Sigmoid colon (tissue), 4 donors: Measurements from ENCODE around the gene ATRNL1.

Experiments
- CTCF ChIP-seq, 4 experiments: fragments of 450-650 bp in 3 of 4; fragments of 200-600 bp in 1 of 4; IDR thresholded peaks; one replicate each; pipeline ENCODE4 v1.5.1; 2016 to 2019; ENCODE audit warnings: antibody characterized with exemption in 4 of 4, mild to moderate bottlenecking in 3 of 4, moderate library complexity in 2 of 4
- EP300 ChIP-seq, 4 donors: sonication (generic); formaldehyde crosslinking; IDR thresholded peaks; one replicate each; pipeline ENCODE4 v1.6.1; 2017; ENCODE audit warnings: antibody characterized with exemption in 4 of 4
- POLR2A ChIP-seq, 2 donors: fragments of 450-650 bp; IDR thresholded peaks; one replicate each; pipeline ENCODE4 v1.6.1; 2016; ENCODE audit warnings: antibody characterized with exemption in 2 of 2, mild to moderate bottlenecking in 2 of 2, moderate library complexity in 2 of 2
- POLR2AphosphoS5 ChIP-seq, 4 donors: sonication (generic); formaldehyde crosslinking; IDR thresholded peaks; one replicate each; pipeline ENCODE4 v1.6.1; 2017; ENCODE audit warnings: antibody characterized with exemption in 4 of 4

DNA sequence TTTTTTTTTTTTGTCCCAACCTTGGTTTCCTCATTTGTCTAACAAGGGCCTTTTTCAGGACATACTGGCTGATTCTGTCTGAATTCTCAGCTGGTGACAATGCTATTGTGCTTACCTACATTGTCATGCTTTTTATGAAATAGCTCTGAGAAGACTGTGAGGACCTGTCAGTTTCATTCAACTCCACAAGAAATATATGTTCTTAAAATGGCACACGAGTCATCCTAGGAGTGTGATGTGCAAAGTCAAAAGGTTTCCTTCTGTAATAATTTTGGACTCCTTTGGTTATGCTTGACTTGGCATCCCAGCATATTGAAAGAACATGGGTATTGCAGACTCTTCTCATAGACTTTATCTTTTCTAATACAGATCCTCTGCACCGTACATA is 863.8 kb downstream of the ATRNL1 start:
- no peak for TF ChIP-seq CTCF (IDR thresholded peaks at IDR 0.05)
- TF ChIP-seq POLR2AphosphoS5 (IDR thresholded peaks at IDR 0.05): no peak
- TF ChIP-seq POLR2A (IDR thresholded peaks at IDR 0.05): no peak
- no peak for TF ChIP-seq EP300 (IDR thresholded peaks at IDR 0.05)
